Measurements from ENCODE around the gene CCDC73. TPM values are rescaled to one million over a fixed set of nuclear protein-coding genes. Genes with fewer than 3 reads are reported as not detected.

CCDC73 gene
- total RNA-seq, 1 experiment from 2014 or later = not detected

DNA sequence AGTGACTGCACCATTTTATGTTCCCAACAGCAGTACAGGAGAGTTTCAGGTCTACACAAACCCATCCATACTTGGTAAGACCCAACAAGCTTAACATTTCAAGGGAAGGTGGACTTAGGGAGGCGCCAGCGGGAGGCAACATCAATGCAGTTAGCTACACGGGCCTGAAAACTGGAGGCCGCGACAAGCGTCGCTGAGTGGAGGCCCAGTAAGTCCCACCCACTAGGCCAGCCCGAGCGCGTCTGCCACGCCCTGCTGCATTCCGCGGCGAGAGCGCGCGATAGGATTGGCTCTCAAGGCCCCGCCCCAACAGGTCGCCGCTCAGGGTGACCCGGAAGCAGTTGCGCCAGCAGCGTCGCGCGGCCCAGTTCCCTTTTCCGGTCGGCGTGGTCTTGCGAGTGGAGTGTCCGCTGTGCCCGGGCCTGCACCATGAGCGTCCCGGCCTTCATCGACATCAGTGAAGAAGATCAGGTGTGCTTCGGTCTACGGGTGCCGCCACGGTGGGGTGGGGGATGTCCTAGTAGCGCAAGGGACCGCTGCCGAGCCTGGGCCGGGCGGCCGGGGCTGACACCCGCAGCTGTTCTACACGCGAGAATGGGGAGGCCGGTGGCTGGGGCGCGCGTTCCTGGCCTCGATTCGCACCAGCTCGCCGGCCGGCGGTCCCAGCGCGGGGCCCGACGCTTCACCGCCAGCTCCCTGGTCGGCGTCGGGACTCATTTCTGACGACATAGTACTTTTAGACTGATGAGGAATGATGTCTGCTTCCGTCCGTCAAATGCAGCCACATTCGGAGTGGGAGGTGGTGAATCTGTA is 210.8 kb downstream of the CCDC73 start, which contains the start of gene EIF3M (continued):
- TF ChIP-seq, protein P1, sequence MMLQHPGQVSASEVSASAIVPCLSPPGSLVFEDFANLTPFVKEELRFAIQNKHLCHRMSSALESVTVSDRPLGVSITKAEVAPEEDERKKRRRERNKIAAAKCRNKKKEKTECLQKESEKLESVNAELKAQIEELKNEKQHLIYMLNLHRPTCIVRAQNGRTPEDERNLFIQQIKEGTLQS (CRISPR knock-in tag; conservative IDR thresholded peaks at IDR 0.05) = no peak
- TF ChIP-seq, protein P2, sequence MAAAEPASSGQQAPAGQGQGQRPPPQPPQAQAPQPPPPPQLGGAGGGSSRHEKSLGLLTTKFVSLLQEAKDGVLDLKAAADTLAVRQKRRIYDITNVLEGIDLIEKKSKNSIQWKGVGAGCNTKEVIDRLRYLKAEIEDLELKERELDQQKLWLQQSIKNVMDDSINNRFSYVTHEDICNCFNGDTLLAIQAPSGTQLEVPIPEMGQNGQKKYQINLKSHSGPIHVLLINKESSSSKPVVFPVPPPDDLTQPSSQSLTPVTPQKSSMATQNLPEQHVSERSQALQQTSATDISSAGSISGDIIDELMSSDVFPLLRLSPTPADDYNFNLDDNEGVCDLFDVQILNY (CRISPR knock-in tag; IDR thresholded peaks at IDR 0.05) = peak; percentile 84
- TF ChIP-seq, protein P3, sequence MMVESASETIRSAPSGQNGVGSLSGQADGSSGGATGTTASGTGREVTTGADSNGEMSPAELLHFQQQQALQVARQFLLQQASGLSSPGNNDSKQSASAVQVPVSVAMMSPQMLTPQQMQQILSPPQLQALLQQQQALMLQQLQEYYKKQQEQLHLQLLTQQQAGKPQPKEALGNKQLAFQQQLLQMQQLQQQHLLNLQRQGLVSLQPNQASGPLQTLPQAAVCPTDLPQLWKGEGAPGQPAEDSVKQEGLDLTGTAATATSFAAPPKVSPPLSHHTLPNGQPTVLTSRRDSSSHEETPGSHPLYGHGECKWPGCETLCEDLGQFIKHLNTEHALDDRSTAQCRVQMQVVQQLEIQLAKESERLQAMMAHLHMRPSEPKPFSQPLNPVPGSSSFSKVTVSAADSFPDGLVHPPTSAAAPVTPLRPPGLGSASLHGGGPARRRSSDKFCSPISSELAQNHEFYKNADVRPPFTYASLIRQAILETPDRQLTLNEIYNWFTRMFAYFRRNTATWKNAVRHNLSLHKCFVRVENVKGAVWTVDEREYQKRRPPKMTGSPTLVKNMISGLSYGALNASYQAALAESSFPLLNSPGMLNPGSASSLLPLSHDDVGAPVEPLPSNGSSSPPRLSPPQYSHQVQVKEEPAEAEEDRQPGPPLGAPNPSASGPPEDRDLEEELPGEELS (CRISPR knock-in tag; IDR thresholded peaks at IDR 0.05) = peak; percentile 61
- peak; percentile 83 for TF ChIP-seq TEAD1 (CRISPR knock-in tag; IDR thresholded peaks at IDR 0.05)
- no peak for TF ChIP-seq IRF2 (CRISPR knock-in tag; IDR thresholded peaks at IDR 0.05; ENCODE audit: borderline replicate concordance, low read depth)
- TF ChIP-seq CREM (CRISPR knock-in tag; IDR thresholded peaks at IDR 0.05) = peak; percentile 48
- TF ChIP-seq ZNF219 (CRISPR knock-in tag; IDR thresholded peaks at IDR 0.05; ENCODE audit: borderline replicate concordance) = no peak
- 0 out of 2 replicates have a peak, but pooled peaks have one; percentile 75 for TF ChIP-seq FOXP1 (CRISPR knock-in tag; IDR thresholded peaks at IDR 0.05; ENCODE audit: borderline replicate concordance)
- TF ChIP-seq ESRRA (CRISPR knock-in tag; IDR thresholded peaks at IDR 0.05; ENCODE audit: borderline replicate concordance) = peak; percentile 53; the same call in 1 of the 2 replicates

DNA sequence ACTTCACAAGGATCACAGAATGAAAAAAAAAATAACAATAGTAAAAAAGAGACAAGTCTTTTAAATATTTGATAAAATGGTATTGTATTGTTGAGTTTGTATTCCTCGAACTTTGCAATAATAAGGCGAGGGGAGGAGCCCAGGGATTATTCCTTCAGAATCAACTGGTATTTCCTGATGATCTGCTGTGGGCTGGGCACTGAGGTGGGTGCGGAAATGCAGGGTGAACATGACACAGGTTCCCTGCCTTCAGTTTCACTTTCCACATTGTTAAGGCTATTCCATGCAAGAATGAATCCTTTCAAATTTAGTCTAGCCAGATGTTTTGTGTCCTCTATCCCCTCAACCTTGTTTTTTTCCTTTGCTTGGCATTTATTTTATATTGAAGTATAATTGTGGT is 212.9 kb downstream of the CCDC73 start:
- no peak for DNase-seq (ENCODE audit: low spot score)
- CTCF ChIA-PET = no interaction called here
- TF ChIP-seq ELF4 (CRISPR knock-in tag; IDR thresholded peaks at IDR 0.05; ENCODE audit: low read depth) = no peak
- TF ChIP-seq, protein P4, sequence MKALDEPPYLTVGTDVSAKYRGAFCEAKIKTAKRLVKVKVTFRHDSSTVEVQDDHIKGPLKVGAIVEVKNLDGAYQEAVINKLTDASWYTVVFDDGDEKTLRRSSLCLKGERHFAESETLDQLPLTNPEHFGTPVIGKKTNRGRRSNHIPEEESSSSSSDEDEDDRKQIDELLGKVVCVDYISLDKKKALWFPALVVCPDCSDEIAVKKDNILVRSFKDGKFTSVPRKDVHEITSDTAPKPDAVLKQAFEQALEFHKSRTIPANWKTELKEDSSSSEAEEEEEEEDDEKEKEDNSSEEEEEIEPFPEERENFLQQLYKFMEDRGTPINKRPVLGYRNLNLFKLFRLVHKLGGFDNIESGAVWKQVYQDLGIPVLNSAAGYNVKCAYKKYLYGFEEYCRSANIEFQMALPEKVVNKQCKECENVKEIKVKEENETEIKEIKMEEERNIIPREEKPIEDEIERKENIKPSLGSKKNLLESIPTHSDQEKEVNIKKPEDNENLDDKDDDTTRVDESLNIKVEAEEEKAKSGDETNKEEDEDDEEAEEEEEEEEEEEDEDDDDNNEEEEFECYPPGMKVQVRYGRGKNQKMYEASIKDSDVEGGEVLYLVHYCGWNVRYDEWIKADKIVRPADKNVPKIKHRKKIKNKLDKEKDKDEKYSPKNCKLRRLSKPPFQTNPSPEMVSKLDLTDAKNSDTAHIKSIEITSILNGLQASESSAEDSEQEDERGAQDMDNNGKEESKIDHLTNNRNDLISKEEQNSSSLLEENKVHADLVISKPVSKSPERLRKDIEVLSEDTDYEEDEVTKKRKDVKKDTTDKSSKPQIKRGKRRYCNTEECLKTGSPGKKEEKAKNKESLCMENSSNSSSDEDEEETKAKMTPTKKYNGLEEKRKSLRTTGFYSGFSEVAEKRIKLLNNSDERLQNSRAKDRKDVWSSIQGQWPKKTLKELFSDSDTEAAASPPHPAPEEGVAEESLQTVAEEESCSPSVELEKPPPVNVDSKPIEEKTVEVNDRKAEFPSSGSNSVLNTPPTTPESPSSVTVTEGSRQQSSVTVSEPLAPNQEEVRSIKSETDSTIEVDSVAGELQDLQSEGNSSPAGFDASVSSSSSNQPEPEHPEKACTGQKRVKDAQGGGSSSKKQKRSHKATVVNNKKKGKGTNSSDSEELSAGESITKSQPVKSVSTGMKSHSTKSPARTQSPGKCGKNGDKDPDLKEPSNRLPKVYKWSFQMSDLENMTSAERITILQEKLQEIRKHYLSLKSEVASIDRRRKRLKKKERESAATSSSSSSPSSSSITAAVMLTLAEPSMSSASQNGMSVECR (CRISPR knock-in tag; IDR thresholded peaks at IDR 0.05; ENCODE audit: borderline replicate concordance) = no peak
- no peak for TF ChIP-seq ZNF219 (CRISPR knock-in tag; IDR thresholded peaks at IDR 0.05; ENCODE audit: borderline replicate concordance)
- TF ChIP-seq, protein P5, sequence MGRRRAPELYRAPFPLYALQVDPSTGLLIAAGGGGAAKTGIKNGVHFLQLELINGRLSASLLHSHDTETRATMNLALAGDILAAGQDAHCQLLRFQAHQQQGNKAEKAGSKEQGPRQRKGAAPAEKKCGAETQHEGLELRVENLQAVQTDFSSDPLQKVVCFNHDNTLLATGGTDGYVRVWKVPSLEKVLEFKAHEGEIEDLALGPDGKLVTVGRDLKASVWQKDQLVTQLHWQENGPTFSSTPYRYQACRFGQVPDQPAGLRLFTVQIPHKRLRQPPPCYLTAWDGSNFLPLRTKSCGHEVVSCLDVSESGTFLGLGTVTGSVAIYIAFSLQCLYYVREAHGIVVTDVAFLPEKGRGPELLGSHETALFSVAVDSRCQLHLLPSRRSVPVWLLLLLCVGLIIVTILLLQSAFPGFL (CRISPR knock-in tag; IDR thresholded peaks at IDR 0.05; ENCODE audit: borderline replicate concordance) = no peak
- no peak for TF ChIP-seq FOXP1 (CRISPR knock-in tag; IDR thresholded peaks at IDR 0.05; ENCODE audit: borderline replicate concordance)
- POLR2A ChIA-PET = no interaction called here
- H3K27me3 Mint-ChIP-seq (ENCODE audit: low read depth) = no peaks in the 10 kb centered on the region
- peaks cover 33% of the 10 kb centered on the region for H3K4me1 Mint-ChIP-seq
- no peak overlapping the region for H3K4me3 Mint-ChIP-seq
- H3K9me3 Mint-ChIP-seq = no peaks in the 10 kb centered on the region
- no peak for ATAC-seq
- H3K27ac Mint-ChIP-seq = no peak overlapping the region
- no peaks in the 10 kb centered on the region; the same call in none of the 2 replicates for H3K36me3 Mint-ChIP-seq
